HL-60/S4 treated with retinoic acid at 250 ng/mL for 4 days and 3 days (cell line): ENCODE data around the gene TMEM239.
"Not testable (repeated sequence)": the region's sequence is repeated elsewhere in the genome, so short reads cannot be mapped to it uniquely, and the experiment has no call there.

Experiments
- in situ Hi-C: fragments of 300-500 bp; cut with MboI; formaldehyde crosslinking; loops from 2 replicates; pipeline ENCODE4 v1.7.0; 2022; ENCODE audit warnings: low sequenced_read_pairs

Gene TMEM239

DNA sequence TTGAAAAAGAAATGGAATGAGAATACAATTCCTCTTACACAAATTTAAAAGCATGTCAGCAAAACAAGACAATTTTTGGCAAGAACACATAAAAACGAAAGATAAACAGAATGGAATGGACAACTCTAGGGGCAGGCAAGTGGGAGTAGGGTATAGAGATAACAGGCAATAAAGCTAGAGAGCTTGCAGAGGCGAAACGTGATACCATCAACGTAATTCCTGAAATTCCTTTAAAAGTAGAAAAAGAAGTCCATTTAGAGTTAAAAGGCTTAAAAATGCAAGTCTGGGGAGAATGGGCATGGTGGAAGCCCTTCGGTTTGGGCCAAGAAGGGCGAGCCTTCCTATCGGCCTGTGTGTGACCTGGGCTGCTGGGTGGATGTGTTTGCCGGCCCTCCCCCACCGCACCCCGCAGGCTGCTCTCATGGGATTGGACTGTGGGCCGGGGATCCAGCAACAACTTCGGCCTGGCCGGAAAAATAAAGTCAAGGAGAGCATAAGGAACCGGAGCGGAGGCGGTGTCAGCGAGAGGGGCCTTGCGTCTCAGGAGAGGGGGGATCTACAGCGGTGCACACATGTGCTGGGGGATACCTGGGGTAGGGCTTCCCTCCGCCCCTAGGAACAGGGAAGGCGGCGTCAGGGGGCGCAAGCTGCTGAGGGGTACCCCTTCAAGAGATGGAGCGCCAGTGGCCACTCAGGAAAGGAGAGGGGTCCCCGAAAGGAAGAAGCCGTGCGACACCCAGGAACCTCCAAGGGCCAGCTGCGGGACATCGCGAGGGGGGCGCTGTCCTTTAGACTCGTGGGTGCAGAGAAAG lies 4.1 kb downstream of the TMEM239 start:
- in situ Hi-C loops: no loop called here

DNA sequence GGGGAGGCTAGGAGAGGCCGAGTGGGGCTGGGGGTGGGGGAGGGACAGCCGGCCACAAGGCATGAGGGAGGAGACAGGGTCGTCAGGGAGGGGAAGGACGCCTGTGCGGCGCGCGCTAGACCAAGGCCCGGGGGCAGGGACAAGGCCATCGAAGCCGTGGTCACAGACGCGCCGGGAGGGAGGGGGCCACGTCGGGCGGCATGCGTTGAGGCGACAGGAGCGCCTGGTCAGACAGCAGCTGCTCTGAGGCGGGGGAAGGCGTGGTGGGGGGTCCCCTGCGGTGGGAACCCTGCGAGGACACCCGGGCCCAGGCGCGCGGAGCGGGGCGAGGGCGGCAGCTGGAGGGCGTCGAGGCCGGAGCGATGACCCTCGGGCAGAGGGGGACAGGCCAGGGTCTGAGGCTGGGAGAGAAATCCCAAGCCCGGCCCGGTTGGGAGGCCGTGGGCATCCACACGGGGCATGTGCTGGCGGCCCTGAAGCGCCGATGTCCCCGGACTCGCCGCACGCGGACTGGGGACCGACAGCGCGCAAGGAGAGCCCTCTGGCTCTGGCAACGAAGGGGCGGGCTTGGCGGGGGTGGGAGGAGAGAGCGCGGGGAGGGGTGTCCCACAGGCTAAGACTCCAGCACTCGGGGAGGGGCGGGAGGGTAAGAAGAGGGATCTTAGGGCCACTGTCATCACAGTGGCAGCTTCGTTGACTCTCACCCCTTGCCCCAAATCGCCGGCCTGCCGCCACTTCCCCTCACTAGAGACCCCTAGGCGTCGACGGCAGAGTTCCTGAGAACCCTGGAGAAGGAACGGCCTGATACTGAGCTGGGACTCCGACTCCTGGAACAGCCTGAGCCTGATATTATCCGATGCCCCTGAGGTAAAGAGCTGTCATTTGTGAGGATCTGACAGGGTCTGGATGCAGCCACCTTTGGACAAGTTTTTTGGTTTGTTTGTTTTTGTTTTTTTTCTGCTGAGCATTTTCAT lies 5.0 kb downstream of the TMEM239 start:
- in situ Hi-C loops: no loop called here

DNA sequence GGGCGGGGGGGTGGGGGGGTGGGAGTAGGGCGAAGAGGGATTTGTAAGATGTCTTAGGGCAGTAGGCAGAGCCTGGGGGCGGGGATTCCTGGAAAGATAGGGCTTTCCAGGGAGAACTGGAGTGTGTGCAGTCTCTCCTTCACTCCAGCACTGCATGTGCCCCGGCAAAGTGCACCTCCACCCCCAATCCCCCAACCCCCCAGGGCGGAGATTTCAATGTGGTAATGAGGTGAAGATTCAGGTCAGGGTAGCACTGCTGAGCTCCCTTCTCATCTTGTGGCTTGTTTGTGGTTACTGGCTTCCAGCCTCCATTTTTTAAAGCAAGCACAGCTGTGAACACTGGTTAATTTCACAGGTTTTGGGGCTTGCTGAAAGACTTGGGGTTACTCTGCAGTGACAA lies 5.9 kb downstream of the TMEM239 start:
- in situ Hi-C loops: no loop called here

GRCh38 chr20:2825761-2826160 lies 9.6 kb downstream of the TMEM239 start:
- in situ Hi-C loops: no loop called here

DNA sequence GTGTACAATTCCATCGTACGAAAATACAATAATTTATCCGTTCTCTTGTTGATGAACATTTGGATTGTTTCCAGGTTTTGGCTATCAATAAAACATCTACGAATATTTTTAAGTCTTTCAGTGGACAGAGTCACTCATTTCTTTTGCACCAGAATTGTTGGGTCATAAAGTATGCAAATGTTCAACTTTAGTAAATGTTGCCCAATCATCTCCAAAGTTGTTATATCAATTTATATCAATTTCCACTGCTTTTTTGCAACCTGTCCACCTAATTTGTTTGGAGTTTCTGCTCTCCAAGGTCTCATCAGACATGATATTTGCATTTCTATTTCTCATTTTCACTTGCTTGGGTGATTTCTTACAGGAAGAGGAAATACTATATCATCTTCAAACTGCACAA lies 10.5 kb downstream of the TMEM239 start:
- in situ Hi-C loops: no loop called here

DNA sequence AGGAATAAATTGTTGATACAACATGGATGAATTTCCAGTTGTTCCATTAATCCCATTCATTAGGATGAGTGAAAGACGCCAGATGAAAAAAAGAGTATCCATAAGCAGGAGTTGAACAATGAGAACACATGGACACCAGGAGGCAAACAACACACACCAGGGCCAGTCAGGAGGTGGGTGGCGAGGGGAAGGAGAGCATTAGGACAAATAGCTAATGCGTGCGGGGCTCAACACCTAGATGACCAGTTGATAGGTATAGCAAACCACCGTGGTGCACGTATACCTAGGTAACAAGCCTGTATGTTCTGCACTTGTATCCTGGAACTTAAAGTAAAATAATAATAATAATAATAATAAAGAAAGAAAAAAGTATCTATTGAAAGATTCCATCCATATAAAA lies 13.2 kb downstream of the TMEM239 start:
- in situ Hi-C loops: no loop called here

DNA sequence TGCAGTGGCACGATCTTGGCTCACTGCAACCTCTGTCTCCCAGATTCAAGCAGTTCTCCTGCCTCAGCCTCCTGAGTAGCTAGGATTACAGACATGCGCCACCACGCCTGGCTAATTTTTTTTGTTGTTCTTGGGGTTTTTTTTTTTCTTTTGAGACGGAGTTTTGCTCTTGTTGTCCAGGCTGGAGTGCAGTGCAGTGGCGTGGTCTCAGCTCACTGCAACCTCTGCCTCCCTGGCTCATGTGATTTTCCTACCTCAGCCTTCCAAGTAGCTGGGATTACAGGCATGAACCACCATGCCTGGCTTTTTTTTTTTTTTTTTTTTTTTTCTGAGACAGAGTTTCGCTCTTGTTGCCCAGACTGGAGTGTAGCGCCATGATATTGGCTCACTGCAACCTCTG lies 15.0 kb downstream of the TMEM239 start:
- in situ Hi-C loops: not testable (repeated sequence)

DNA sequence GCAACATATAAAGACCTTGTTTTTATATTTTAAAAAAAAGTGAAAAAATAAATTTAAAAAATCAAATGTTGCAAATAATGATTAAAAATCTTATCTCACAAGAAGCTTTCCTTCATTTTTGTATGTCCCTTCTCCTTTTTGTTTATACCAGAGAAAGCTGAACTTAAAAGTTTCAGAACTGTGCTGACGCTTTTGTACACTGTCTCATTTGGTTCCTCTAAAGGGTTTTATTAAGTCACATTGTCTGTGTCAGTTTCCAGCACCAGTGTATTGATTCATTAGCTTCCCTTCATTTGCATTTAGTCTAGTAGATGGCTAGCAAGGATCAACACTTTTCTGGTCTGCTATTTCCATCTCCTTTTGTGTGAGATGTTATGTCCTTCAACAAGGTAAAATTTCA lies 17.6 kb downstream of the TMEM239 start:
- in situ Hi-C loops: no loop called here

DNA sequence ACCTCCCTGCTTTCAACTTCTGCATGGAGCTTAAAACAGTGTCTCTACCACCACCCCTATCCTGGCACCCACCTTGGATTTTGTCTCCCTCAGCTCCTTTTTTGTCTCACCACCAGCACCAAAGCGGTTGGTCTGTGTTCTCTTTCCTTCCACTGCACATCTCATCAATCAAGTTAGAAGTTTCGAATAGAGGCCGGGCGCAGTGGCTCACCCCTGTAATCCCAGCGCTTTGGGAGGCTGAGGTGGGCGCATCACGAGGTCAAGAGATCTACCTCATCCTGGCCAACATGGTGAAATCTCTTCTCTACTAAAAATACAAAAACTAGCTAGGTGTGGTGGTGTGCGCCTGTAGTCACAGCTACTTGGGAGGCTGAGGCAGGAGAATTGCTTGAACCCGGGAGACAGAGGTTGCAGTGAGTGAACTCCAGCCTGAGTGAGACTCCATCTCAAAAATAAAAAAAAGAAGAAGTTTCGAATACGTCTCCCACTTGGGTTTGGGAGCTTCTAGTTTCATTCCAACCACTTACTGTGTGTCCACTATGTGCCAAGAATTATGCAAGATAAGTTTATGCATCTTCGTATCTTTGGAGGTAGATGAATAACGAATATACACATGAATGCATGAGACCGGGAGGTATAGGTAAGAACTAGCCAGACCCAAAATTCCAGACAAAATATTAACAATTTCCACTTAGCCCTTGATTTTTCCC lies 18.4 kb downstream of the TMEM239 start:
- in situ Hi-C loops: no loop called here

GRCh38 chr20:2835331-2835796 lies 19.2 kb downstream of the TMEM239 start:
- in situ Hi-C loops: no loop called here

GRCh38 chr20:2836035-2836434 lies 19.9 kb downstream of the TMEM239 start:
- in situ Hi-C loops: no loop called here

GRCh38 chr20:2837221-2837960 lies 21.2 kb downstream of the TMEM239 start:
- in situ Hi-C loops: no loop called here

DNA sequence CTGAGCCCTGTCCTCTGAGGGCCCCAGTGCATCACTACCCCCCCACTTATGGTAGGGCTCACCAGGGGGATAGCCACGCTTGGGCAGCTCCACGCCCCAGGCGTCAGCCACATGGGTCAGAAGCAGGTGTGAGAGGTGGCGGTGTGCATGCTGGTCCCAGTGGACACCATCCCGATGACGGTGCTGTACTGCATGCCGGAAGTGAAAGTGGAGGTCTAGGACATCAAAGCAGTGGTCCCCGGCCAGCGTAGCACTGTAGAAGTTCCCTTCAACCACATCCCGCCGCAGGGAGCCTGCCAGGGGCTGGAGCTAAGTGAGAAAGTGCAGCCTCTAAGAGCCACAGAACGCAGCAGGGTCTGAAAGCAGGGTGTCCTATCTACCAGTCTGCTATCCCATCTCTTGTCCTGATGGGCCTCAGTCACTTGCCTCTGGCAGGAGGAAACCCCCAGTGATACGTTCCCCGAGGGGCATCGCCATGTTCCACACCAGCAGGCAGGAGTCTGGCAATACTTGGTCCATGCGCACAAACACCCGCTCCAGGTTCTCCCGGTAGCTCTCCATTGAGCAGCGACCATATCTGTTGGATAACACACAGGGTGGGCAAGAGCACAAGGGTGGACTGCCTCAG lies 22.1 kb downstream of the TMEM239 start:
- in situ Hi-C loops: no loop called here

- in situ Hi-C loops: no loop called here
Measured at GRCh38 chr20:2838847-2839671, 22.9 kb downstream of the TMEM239 start.

DNA sequence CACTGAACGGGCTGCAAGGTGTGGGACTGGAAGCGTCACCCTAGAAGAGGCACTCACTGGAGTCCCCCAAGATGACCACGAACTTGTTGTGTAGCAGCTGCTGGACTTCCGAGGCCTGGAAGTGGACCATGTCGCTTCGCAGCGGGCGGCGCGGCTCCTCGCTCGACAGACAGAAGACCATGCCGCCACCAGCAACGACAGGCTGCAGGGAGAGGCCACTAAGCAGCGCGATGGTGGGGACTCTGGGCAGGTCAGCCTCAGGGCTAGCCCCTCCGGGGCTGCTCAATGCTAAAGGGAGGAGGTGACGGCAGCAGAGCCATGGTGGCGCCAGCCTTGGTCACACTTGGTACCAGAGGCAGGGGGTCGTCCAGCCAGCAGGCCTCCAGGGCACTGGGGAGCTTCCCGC lies 23.6 kb downstream of the TMEM239 start:
- in situ Hi-C loops: no loop called here

- in situ Hi-C loops: no loop called here
Measured at GRCh38 chr20:2840138-2840966, 24.2 kb downstream of the TMEM239 start, which contains the start of the genes PCED1A and VPS16. Gene PCED1A, minus strand, starts transcription at chr20:2840655. Its CDS starts 743 bp downstream, at chr20:2839912. Gene VPS16, plus strand, starts transcription at chr20:2840745. Its CDS starts 30 bp downstream, at chr20:2840775.

DNA sequence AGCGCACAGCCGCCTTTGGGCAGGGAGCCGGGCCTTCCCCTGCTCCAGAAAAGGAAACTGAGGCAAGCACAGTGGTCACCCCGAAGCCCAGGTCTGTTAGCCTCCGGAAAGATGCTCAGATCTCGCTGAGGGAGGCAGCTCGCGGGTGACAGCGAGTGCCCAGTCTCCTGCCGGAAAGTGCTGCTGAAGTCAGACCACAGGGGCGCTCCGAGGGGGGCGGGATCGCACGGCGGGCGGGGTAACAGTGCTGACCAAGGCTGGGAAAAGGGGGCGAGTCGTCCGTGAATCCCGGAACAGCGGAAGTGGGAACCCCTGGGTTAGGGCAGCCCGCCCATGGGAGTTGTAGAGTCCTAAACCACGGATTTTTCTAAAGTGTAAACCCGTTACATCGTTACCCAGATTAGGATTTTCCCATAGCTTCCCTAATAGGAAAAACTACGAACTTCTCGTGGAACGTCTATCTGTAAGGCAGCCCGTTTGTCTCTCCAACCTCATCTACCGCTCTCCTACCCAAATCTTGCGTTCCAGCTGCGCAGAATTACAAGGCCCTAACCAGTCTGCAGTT lies 24.9 kb downstream of the TMEM239 start:
- in situ Hi-C loops: no loop called here

GRCh38 chr20:2845607-2846006 lies 29.4 kb downstream of the TMEM239 start:
- in situ Hi-C loops: no loop called here
